Cardiac fibroblast (primary cell): ENCODE results near the gene ASB18.

Source experiments
- DNase-seq, 2 donors: peaks; one replicate each; pipeline versions ENCODE4 v3.0.0 to v3.0.0-alpha.2; 2010; ENCODE audit warnings: low read depth in 2 of 2
- H3K4me3 ChIP-seq, 2 donors: replicated peaks in 1 of 2; 1 replicate in 1 of 2; 2 replicates in 1 of 2; pipeline ENCODE4 v1.5.1; 2011; ENCODE audit warnings: low read depth in 2 of 2, low read length in 2 of 2, mild to moderate bottlenecking in 2 of 2, moderate library complexity in 1 of 2
- CTCF ChIP-seq: IDR thresholded peaks from one replicate; pipeline ENCODE4 v1.5.1; 2011; ENCODE audit warnings: low read depth, mild to moderate bottlenecking, low read length, inconsistent platforms

Gene ASB18

GRCh38 chr2:236163471-236164200 is 100.6 kb downstream of the ASB18 start:
- no peak for TF ChIP-seq CTCF
- H3K4me3 ChIP-seq: peak overlapping the region; percentile 5 to 28
- no peak for DNase-seq

GRCh38 chr2:236162882-236163470 is 101.2 kb downstream of the ASB18 start:
- TF ChIP-seq CTCF: no peak
- no peak for DNase-seq

GRCh38 chr2:236162031-236162845 is 102.0 kb downstream of the ASB18 start:
- no peak for DNase-seq
- TF ChIP-seq CTCF: no peak
- H3K4me3 ChIP-seq: no peak overlapping the region

More at GRCh38 chr2:236162882-236163470, 101.2 kb downstream of the ASB18 start:
- H3K4me3 ChIP-seq: no peak overlapping the region

GRCh38 chr2:236161531-236161930 is 102.7 kb downstream of the ASB18 start:
- no peak for TF ChIP-seq CTCF
- DNase-seq: no peak
- no peak overlapping the region for H3K4me3 ChIP-seq

GRCh38 chr2:236161082-236161462 is 103.1 kb downstream of the ASB18 start:
- no peak overlapping the region for H3K4me3 ChIP-seq
- no peak for TF ChIP-seq CTCF

GRCh38 chr2:236160366-236161081 is 103.7 kb downstream of the ASB18 start:
- DNase-seq: no peak
- TF ChIP-seq CTCF: no peak
- no peak overlapping the region for H3K4me3 ChIP-seq

More at GRCh38 chr2:236161082-236161462, 103.1 kb downstream of the ASB18 start:
- DNase-seq: no peak
